22Rv1 (cell line): Measurements from ENCODE around the gene FHOD3.

Experiments used
- H3K27ac ChIP-seq: fragments of 450-650 bp; 2 replicates; pipeline ENCODE4 v1.5.1; 2017
- ZFX ChIP-seq: fragments of 450-650 bp; IDR thresholded peaks from 2 replicates; pipeline ENCODE4 v1.6.1; 2017; ENCODE audit warnings: antibody characterized with exemption, borderline replicate concordance
- TF ChIP-seq, protein P1 (sequence below): fragments of 450-650 bp; IDR thresholded peaks from 2 replicates; pipeline ENCODE4 v1.5.1; 2017; ENCODE audit warnings: mild to moderate bottlenecking

The FHOD3 gene

DNA sequence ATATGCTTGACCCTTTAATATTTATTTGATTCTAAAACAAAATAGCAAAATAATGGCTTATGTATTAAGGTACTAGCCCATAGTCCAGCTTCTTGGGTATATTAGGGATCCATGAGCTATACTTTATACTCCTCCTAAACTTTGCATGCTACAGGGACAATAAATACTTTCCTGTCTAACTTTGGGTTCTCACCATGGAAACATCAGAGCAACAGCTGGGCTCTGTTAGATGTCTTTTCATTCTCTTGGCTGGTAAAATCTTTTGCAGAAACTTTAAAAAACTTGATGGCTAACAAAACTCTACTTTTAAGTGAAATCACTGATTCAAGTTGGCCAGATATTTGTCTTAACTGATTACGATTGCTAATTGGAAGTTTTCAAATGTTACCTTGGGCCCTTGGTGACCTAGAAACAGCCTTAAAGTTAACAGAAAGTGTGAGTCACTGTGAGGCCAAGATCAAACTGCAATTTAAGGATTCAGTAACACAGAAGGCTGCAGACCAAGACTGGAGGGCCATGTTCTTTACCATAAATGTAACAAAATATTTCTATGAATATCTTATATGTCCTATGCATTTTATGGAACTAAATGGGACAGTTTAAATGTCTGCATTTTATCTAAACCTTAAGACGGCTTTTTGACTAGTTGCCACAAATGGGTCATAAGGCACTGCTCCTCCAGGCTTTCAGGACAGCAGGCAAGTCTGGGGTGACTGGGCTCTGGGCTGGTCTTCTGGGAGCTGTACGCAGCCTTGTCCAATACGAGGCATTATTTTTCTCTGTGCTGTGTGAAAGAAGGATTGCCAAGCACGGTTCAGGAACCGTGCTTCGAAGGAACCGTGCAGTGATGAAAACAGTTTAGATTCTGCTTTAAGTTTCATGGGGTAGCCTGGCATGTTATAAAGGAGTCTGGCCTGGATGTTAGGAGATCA is 342.8 kb downstream of the FHOD3 start:
- TF ChIP-seq, protein P1, sequence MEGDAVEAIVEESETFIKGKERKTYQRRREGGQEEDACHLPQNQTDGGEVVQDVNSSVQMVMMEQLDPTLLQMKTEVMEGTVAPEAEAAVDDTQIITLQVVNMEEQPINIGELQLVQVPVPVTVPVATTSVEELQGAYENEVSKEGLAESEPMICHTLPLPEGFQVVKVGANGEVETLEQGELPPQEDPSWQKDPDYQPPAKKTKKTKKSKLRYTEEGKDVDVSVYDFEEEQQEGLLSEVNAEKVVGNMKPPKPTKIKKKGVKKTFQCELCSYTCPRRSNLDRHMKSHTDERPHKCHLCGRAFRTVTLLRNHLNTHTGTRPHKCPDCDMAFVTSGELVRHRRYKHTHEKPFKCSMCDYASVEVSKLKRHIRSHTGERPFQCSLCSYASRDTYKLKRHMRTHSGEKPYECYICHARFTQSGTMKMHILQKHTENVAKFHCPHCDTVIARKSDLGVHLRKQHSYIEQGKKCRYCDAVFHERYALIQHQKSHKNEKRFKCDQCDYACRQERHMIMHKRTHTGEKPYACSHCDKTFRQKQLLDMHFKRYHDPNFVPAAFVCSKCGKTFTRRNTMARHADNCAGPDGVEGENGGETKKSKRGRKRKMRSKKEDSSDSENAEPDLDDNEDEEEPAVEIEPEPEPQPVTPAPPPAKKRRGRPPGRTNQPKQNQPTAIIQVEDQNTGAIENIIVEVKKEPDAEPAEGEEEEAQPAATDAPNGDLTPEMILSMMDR, result no peak
- no peak for TF ChIP-seq ZFX
- no peak overlapping the region for H3K27ac ChIP-seq

DNA sequence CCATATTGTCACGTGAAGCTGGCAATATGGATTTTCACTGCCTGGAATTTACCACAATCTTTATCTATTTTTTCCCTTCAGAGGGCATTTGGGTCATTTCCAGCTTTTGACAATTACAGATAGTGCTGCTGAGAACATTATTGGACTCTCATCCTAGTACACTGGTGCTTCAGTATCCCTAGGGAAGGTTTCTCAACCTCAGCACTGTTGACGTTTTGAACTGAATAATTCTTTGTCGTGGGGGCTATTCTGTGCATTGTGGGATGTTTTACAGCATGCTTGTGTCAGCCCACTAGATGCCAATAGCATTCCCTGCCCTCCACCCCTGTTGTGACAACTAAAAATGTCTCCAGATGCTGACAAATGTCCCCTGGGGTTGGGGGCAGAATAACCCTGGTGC is 345.5 kb downstream of the FHOD3 start:
- H3K27ac ChIP-seq, result no peak overlapping the region
- TF ChIP-seq ZFX, result no peak
- TF ChIP-seq, protein P1, result no peak

DNA sequence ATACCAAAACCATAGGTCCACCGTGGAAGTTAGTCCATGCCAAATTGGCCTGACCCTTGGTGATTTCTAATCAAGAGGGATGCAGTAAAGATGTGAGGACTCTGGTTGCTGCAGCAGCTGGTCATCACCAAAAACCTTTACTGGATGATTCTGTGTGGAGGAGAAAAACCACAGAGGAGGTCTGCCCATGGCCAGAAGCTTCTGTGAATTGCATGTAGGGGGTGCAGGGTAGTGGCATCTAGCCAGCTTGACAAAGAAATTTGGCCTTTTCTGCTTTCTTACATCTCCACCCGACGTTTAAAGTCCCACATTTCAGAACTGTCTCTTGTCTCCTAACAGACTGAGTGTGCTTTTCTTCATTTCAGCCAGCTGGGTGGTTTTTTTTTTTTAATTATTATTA is 351.3 kb downstream of the FHOD3 start:
- H3K27ac ChIP-seq, result no peak overlapping the region
- TF ChIP-seq, protein P1, result no peak

DNA sequence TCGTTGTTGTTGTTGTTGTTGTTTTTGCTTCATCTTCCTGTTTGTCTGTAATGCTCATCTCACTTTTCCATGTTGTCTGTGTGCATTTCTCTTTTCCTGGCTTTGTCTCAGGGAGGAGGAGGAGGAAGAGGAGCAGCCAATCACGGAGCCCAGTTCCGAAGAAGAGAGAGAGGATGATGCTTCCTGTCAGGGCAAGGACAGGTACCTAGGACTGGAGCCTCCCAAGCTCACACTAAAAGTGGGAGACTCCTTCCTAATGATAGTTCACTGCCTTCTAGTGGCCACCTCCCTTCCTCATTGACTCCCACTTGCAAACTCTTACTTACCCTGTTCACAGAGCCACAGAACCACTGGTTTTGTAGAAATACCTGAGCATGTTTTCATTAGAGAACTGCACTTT is 351.7 kb downstream of the FHOD3 start:
- no peak overlapping the region for H3K27ac ChIP-seq
- TF ChIP-seq ZFX, result no peak
- TF ChIP-seq, protein P1, result no peak

DNA sequence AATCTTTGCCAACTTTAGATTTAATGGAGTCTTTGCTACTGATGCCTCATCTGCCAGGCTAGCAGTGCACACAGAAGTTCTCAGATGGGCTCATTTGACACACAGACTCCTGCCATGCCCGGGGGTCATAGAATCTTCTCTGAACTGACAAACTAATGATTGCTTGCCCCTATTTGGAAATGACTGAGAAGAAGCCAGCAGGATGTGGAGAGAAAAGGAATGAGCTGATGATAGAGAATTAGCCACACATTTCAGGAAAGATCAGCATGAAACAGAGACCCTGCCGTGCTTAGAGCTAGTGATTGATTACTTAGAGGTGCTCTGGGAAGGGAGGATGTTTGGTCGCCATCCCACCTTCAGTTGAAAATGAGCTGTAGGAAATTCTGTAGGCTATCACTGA is 352.8 kb downstream of the FHOD3 start:
- no peak overlapping the region for H3K27ac ChIP-seq
- no peak for TF ChIP-seq ZFX
- TF ChIP-seq, protein P1, result no peak

DNA sequence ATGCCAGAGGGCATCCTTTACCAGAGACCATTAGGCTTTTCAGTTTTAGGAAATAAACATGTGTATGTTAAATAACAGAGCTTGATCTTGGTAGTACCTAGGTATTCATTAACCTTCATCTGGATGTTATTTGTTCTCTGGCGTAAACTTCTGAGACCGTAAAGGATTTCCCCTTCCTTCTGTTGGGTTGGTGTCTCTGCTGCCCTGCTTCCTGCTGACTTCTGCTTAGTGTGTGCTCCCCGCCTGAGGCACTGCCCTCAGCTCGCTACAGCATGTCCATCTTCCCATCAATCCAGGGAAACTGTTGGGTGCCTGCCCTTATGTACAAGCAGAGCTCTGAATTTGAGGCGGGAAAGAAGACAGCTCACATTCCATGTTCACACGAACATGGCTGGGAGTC is 353.4 kb downstream of the FHOD3 start:
- TF ChIP-seq, protein P1, result no peak
- no peak for TF ChIP-seq ZFX

DNA sequence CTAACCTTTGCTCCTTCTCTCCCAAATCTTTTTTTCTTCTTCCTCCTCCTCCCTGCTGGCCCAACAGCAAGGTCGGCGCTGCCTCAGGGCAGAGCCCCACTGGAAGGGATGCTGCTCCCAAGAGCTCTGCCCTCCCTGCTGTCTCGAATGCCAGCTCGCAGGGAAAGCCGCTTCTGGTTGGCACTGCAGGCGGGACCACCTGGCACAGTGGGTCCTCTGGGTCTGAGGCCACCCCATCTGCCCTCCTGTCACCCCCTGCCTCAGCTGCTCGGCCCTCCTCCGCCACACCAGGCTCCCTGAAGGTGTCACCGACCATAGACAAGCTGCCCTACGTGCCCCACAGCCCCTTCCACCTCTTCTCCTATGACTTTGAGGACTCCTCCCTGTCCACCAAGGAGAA is 355.0 kb downstream of the FHOD3 start:
- TF ChIP-seq ZFX, result no peak
- TF ChIP-seq, protein P1, result no peak
- no peak overlapping the region for H3K27ac ChIP-seq

More for the DNA sequence above, 353.4 kb downstream of the FHOD3 start:
- H3K27ac ChIP-seq, result no peak overlapping the region
